SH-SY5Y (cell line): Measurements from ENCODE around the gene ADGRG4.
"Not testable (repeated sequence)": the region's sequence is repeated elsewhere in the genome, so short reads cannot be mapped to it uniquely, and the experiment has no call there.

Source experiments
- GATA2 ChIP-seq: IDR thresholded peaks from 2 replicates; pipeline ENCODE4 v1.6.1; 2011; ENCODE audit warnings: mild to moderate bottlenecking, low read depth, low read length
- GATA3 ChIP-seq: IDR thresholded peaks from 2 replicates; pipeline ENCODE4 v1.6.1; 2011; ENCODE audit warnings: low read depth, mild to moderate bottlenecking, low read length, moderate library complexity

ADGRG4 gene, protein sequence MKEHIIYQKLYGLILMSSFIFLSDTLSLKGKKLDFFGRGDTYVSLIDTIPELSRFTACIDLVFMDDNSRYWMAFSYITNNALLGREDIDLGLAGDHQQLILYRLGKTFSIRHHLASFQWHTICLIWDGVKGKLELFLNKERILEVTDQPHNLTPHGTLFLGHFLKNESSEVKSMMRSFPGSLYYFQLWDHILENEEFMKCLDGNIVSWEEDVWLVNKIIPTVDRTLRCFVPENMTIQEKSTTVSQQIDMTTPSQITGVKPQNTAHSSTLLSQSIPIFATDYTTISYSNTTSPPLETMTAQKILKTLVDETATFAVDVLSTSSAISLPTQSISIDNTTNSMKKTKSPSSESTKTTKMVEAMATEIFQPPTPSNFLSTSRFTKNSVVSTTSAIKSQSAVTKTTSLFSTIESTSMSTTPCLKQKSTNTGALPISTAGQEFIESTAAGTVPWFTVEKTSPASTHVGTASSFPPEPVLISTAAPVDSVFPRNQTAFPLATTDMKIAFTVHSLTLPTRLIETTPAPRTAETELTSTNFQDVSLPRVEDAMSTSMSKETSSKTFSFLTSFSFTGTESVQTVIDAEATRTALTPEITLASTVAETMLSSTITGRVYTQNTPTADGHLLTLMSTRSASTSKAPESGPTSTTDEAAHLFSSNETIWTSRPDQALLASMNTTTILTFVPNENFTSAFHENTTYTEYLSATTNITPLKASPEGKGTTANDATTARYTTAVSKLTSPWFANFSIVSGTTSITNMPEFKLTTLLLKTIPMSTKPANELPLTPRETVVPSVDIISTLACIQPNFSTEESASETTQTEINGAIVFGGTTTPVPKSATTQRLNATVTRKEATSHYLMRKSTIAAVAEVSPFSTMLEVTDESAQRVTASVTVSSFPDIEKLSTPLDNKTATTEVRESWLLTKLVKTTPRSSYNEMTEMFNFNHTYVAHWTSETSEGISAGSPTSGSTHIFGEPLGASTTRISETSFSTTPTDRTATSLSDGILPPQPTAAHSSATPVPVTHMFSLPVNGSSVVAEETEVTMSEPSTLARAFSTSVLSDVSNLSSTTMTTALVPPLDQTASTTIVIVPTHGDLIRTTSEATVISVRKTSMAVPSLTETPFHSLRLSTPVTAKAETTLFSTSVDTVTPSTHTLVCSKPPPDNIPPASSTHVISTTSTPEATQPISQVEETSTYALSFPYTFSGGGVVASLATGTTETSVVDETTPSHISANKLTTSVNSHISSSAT (N-terminal part only)

DNA sequence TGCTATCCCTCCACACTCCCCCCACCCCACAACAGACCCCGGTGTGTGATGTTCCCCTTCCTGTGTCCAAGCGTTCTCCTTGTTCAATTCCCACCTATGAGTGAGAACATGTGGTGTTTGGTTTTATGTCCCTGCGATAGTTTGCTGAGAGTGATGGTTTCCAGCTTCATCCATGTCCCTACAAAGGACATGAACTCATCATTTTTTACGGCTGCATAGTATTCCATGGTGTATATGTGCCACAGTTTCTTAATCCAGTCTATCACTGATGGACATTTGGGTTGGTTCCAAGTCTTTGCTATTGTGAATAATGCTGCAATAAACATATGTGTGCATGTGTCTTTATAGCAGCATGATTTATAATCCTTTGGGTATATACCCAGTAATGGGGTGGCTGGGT lies at the start of gene ADGRG4:
ADGRG4 (plus strand) TSS at position 243 of the 400 bp plus-strand sequence. CDS start 7,815 bp downstream, outside the sequence.
- not testable (repeated sequence) for TF ChIP-seq GATA2, GATA3

DNA sequence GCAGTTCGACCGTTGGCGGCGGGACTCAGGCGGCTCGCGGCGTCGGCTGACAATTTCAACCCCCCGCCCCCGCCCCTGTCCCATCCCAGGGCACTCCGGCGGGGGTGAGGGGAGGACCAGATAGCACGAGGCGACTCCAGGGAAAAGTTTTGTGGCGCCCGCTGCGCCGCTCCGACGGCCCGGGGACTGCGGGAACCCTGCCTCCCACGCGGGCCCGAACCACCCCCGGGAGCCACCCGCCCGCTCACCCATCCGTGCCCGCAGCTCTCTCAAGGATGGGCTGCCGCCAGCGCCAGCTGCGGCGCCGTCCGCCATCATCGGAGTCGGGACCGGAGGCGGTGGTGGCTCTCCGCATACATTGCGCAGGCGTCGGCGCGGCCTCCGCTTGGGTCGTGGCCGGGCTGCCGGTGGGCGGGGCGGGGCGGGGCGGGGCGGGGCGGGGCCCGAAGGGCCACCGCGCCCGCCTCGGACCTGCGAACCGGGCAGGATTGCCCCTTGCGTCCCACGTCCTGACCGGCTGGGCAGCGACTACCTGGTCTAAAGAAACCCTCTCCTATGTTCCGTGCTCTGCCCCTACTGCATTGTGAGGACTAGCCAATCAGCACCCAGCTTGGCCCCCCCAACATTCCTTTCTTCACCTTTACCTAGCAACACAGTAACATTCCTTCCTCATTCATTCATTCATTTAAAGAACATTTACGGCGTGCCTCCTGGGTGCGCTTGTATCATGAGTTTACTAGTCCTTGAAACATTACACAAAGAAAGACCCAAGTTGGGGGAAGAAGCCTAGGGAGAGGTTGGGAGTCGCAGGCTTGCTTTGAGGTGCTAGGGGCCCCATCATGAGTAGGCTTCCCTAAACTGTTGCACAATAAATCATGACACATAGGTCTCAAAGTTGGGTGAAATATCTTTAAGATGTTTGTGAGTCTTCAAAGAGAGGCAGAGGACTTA lies 49.4 kb upstream of the ADGRG4 start, which contains the start of gene MAP7D3:
MAP7D3 (minus strand) TSS at position 360 of the 951 bp plus-strand sequence; CDS start at position 318, 42 bp downstream.
- TF ChIP-seq GATA3, result no peak
- TF ChIP-seq GATA2, result no peak

DNA sequence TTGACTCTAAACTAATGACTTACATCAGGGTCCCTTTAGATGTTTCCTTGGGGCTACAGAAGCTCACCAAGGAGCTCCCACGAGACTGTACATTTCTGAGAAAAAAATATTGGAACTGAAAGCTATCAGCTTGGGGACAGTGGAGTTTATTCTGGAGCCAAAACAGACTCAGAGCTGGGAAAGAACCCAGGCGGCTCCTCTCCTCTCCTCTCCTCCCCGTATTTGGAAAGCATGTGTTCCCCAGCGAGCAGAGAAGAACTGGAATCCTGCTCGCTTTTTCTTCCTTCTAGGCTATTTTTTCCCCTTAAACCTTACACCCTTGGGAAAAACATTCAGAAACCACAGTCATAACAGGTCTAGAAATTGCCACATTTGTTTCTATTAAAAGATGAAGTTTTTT lies 45.2 kb upstream of the ADGRG4 start:
- TF ChIP-seq GATA2 (no peak), GATA3 (no peak)

DNA sequence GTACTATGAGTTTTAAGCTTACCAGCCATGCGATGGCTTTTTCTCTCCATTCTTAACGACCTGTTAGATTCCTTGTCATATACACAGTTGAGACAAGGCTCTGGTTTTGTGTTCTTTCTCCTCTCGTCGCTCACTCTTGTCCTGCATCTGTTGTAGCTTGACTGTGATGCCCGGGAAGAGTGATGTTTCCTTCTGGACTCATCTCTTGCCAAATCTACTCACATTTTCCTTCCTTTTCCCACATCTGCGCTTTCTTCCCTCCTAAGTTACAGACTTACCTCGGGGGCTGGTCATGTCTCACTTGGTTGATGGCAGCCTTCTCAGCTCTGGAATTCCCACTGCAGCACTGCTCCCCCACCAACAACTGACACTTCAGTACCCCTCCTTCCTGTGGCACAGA lies 44.7 kb upstream of the ADGRG4 start:
- TF ChIP-seq GATA2 (no peak), GATA3 (no peak)

DNA sequence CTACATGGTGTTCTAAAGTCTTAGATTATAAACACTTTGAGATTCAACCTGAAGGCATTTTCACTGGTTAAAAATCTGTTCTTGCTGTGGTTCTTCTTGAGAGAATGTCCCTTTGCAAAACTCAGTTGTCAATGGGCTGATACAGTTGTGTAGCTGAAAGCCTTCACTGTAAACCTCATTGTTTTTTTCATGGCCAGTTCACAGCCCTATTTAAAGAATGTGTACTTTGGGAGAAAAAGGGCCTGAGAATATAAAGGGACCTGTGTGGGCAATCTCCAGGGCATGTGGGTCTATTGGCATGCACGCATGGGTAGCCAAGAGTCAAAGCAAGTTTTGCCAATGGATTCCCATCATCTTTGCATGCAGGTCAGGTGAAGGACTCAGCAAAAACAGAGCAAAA lies 41.8 kb upstream of the ADGRG4 start:
- TF ChIP-seq GATA3 (no peak), GATA2 (no peak)

DNA sequence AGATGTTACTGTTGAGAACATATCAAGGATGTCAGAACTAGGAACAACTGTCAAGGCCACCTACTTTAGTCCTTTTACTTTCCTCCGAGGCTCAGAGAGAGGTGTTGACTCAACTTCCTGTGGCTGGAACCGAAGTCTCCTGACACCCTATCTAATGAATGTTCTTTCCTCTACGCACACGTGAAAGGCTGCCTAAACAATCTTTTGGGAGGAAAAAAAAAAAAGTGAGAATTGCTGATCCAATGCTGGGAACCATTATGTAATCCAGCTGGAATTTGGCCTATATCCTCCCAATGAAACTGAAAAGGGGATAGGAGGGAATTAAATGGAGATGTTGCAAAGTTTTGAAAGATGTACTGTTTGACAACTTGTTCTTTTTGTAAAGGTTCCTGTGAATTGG lies 41.2 kb upstream of the ADGRG4 start:
- TF ChIP-seq GATA2 (no peak), GATA3 (no peak)

- TF ChIP-seq GATA2 (no peak), GATA3 (no peak)
These were observed 40.0 kb upstream of the ADGRG4 start for GRCh38 chrX:136260776-136261175.

GRCh38 chrX:136261321-136261720 lies 39.4 kb upstream of the ADGRG4 start:
- TF ChIP-seq GATA3 (no peak), GATA2 (no peak)

GRCh38 chrX:136262243-136262642 lies 38.5 kb upstream of the ADGRG4 start:
- TF ChIP-seq GATA3, result no peak
- no peak for TF ChIP-seq GATA2

- TF ChIP-seq GATA2 (no peak), GATA3 (no peak)
These were observed 37.9 kb upstream of the ADGRG4 start for GRCh38 chrX:136262812-136263315.

DNA sequence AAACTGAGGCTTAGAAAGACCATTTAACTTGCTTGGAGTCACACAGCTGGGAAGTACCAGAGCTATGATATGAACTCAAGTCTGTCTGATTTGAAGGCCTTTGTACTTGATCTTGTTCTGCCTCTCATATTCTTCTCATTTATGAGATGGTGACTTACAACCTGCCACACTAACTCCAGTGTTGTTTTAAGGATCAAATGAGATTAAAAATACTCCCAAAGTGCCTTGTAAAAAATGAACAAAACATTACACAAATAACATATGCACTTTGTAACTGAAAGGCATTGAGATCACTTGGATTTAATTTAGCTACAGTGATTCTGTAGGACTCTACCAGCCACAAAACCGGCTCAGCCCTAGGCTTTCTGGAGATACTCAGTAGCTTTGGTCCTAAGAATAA lies 33.9 kb upstream of the ADGRG4 start:
- TF ChIP-seq GATA3, result no peak

- TF ChIP-seq GATA2, result peak; percentile 41; the same call in 1 of the 2 replicates
- TF ChIP-seq GATA3, result no peak
These were observed 32.4 kb upstream of the ADGRG4 start for GRCh38 chrX:136268051-136269048.
